ENCODE measurements around the gene APBB1IP. TPM values are rescaled to one million over a fixed set of nuclear protein-coding genes. Genes with fewer than 3 reads are reported as not detected.

APBB1IP gene
- total and polyA plus RNA-seq, 2 donors (not counting 1 experiment from before 2014, with no cell fraction given) = 60.1 to 97.0 TPM

DNA sequence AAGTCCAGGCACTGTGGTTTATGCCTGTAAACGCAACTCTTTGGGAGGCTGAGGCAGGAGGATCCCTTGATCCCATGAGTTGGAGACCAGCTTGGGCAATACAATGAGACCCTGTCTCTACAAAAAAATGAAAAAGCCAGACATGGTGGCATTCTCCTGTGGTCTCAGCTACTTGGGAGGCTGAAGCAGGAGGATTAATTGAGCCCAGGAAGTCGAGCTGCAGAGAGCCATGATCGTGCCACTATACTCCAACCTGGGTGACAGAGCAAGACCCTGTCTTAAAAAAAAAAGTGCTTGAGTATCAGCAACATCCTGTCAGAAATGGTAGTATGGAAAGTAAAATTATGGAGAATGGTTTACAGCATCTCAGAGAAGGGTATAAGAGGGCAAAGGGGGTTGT lies 11.6 kb downstream of the APBB1IP start:
- peak overlapping the region in 1 of 5 experiments; percentile 61 for H3K4me3 ChIP-seq (ENCODE audit: control extremely low read depth in 1 of 5, extremely low read depth in 1 of 5, insufficient read depth in 1 of 5, low read depth in 2 of 5, low read length in 4 of 5)
- TF ChIP-seq CTCF (IDR thresholded peaks at IDR 0.05) = no peak
- no peak for TF ChIP-seq EZH2 (IDR thresholded peaks at IDR 0.05; ENCODE audit: borderline replicate concordance, insufficient read depth, low read depth, low read length, poor library complexity, severe bottlenecking)
- no peak for DNase-seq
- ChIA-PET CTCF (interaction anchor here (0.9 to 2.4 kb wide), 4 partner anchors 11 to 54 kb away, joined by 3 to 11 read pairs (median 3); no protein-coding TSS in a partner anchor), POLR2A (interaction anchor here (0.5 to 0.7 kb wide), 2 partner anchors 42 to 411 kb away, joined by 4 to 7 read pairs; no protein-coding TSS in a partner anchor)
- H3K4me2 ChIP-seq (replicated peaks; ENCODE audit: low read depth, low read length, poor library complexity, severe bottlenecking) = peak overlapping the region; percentile 74
- H4K20me1 ChIP-seq (ENCODE audit: control insufficient read depth, insufficient read depth, low read length, poor library complexity, severe bottlenecking) = no peaks in the 10 kb centered on the region
- H3K9ac ChIP-seq (ENCODE audit: low read length) = peak overlapping the region; percentile 63
- peak overlapping the region; percentile 79 for H3K4me3 Mint-ChIP-seq
- H3K27me3 Mint-ChIP-seq = no peaks in the 10 kb centered on the region
- no peak for ATAC-seq (ENCODE audit: low read depth)
- peak overlapping the region; percentile 96 for H3K27ac Mint-ChIP-seq
- H3K4me1 ChIP-seq (ENCODE audit: control insufficient read depth in 2 of 2, insufficient read depth in 2 of 2, low read length in 2 of 2) = peaks cover 68 to 71% of the 10 kb centered on the region in 2 donors
- intact Hi-C loops (cut with micrococcal nuclease) = loop anchor here (1.0 to 10.0 kb wide), 3 partner anchors 8 to 415 kb away; partner anchors contain the start of gene ABI1
- peaks cover 83% of the 10 kb centered on the region for H3K4me1 Mint-ChIP-seq
- H3K9me3 Mint-ChIP-seq (ENCODE audit: insufficient read depth) = no peaks in the 10 kb centered on the region
- peaks cover 0 to 4% (median 3%) of the 10 kb centered on the region in 3 donors for H3K9me3 ChIP-seq (ENCODE audit: control extremely low read depth in 1 of 3, control insufficient read depth in 2 of 3, insufficient read depth in 1 of 3, low read length in 2 of 3)
- no peaks in the 10 kb centered on the region for H3K27me3 ChIP-seq (replicated peaks in 1 of 4; ENCODE audit: control extremely low read depth in 1 of 4, control insufficient read depth in 3 of 4, insufficient read depth in 4 of 4, low read length in 3 of 4)
- peaks cover 88% of the 10 kb centered on the region for H3K79me2 ChIP-seq (ENCODE audit: control insufficient read depth, insufficient read depth, low read length)
- WGBS (ENCODE audit: insufficient coverage) = 59% methylated on average over 3 of the region's 3 CpGs
- no peak overlapping the region for H2AFZ ChIP-seq (ENCODE audit: insufficient read depth, low read depth, low read length, poor library complexity, severe bottlenecking)
- H3K36me3 ChIP-seq (replicated peaks in 1 of 2; ENCODE audit: control extremely low read depth in 1 of 2, control insufficient read depth in 1 of 2, extremely low read depth in 1 of 2, insufficient read depth in 2 of 2, low read length in 1 of 2) = peaks cover 14 to 27% of the 10 kb centered on the region in 2 experiments
- peak overlapping the region; percentile 91 to 96 for H3K27ac ChIP-seq (ENCODE audit: low read length in 2 of 2)

- Mint-ChIP-seq H3K27ac (peak overlapping the region; percentile 79), H3K27me3 (no peaks in the 10 kb centered on the region), H3K4me3 (no peak overlapping the region), H3K4me1 (peaks cover 86% of the 10 kb centered on the region), H3K9me3 (ENCODE audit: insufficient read depth) (no peaks in the 10 kb centered on the region)
- Histone ChIP-seq H3K4me1 (ENCODE audit: control insufficient read depth in 2 of 2, insufficient read depth in 2 of 2, low read length in 2 of 2) (peaks cover 73 to 83% of the 10 kb centered on the region in 2 donors), H3K27me3 (replicated peaks in 1 of 4; ENCODE audit: control extremely low read depth in 1 of 4, control insufficient read depth in 3 of 4, insufficient read depth in 4 of 4, low read length in 3 of 4) (no peaks in the 10 kb centered on the region), H4K20me1 (ENCODE audit: control insufficient read depth, insufficient read depth, low read length, poor library complexity, severe bottlenecking) (no peaks in the 10 kb centered on the region), H3K36me3 (replicated peaks in 1 of 2; ENCODE audit: control extremely low read depth in 1 of 2, control insufficient read depth in 1 of 2, extremely low read depth in 1 of 2, insufficient read depth in 2 of 2, low read length in 1 of 2) (peaks cover 6 to 21% of the 10 kb centered on the region in 2 experiments), H3K4me3 (ENCODE audit: control extremely low read depth in 1 of 5, extremely low read depth in 1 of 5, insufficient read depth in 1 of 5, low read depth in 2 of 5, low read length in 4 of 5) (no peak overlapping the region), H3K9me3 (ENCODE audit: control extremely low read depth in 1 of 3, control insufficient read depth in 2 of 3, insufficient read depth in 1 of 3, low read length in 2 of 3) (peaks cover 0 to 3% (median 0%) of the 10 kb centered on the region in 3 donors), H3K27ac (ENCODE audit: low read length in 2 of 2) (peak overlapping the region in 1 of 2 donors; percentile 96), H3K4me2 (replicated peaks; ENCODE audit: low read depth, low read length, poor library complexity, severe bottlenecking) (peak overlapping the region; percentile 13), H3K79me2 (ENCODE audit: control insufficient read depth, insufficient read depth, low read length) (peaks cover 93% of the 10 kb centered on the region), H3K9ac (ENCODE audit: low read length) (no peak overlapping the region), H2AFZ (ENCODE audit: insufficient read depth, low read depth, low read length, poor library complexity, severe bottlenecking) (no peak overlapping the region)
- TF ChIP-seq CTCF (IDR thresholded peaks at IDR 0.05) = no peak
- TF ChIP-seq EZH2 (IDR thresholded peaks at IDR 0.05; ENCODE audit: borderline replicate concordance, insufficient read depth, low read depth, low read length, poor library complexity, severe bottlenecking) = no peak
- POLR2A ChIA-PET = interaction anchor here (1.3 kb wide), 1 partner anchor 13 kb away, joined by 6 read pairs; the partner anchor contains the start of gene APBB1IP
- WGBS (ENCODE audit: insufficient coverage) = no CpG with 5 or more reads among the region's 4 CpGs
- CTCF ChIA-PET = no interaction called here
- intact Hi-C loops (cut with micrococcal nuclease) = loop anchor here (2.0 kb wide), 1 partner anchor 17 kb away; no protein-coding TSS in a partner anchor
- no peak for ATAC-seq (ENCODE audit: low read depth)
- DNase-seq = no peak
These were observed 13.8 kb downstream of the APBB1IP start for GRCh38 chr10:26451903-26452302.

Measured in B cell (primary cell).